Body of pancreas (tissue), 4 donors: Measurements from ENCODE around the gene SHOC2. TPM values are rescaled to one million over a fixed set of nuclear protein-coding genes. Genes with fewer than 3 reads are reported as not detected.

ENCODE experiments used
- ATAC-seq: fragments of 150-250 bp; one replicate; pipeline ENCODE4 v1.9.1; 2016
- DNase-seq, 4 donors: peaks; one replicate each; pipeline ENCODE4 v3.0.0-alpha.2; 2019
- H3K27ac ChIP-seq, 4 donors: fragments of 200-600 bp; sonication (generic); 1 replicate in 3 of 4; 2 replicates in 1 of 4; pipeline versions ENCODE4 v1.5.1 to v1.6.1; 2016 to 2019; ENCODE audit warnings: mild to moderate bottlenecking in 1 of 4, mixed read lengths in 1 of 4, moderate library complexity in 1 of 4
- H3K27me3 ChIP-seq, 2 donors: fragments of 200-600 bp; sonication (generic); one replicate each; pipeline ENCODE4 v1.6.0; 2016; ENCODE audit warnings: mild to moderate bottlenecking in 1 of 2
- H3K36me3 ChIP-seq, 2 donors: fragments of 200-600 bp; sonication (generic); replicated peaks in 1 of 2; 2 replicates each; pipeline ENCODE4 v1.5.1; 2016; ENCODE audit warnings: low read depth in 2 of 2; ENCODE audit not compliant: insufficient read depth in 1 of 2
- H3K4me1 ChIP-seq: fragments of 200-600 bp; sonication (generic); one replicate; pipeline ENCODE4 v1.6.0; 2016
- H3K4me3 ChIP-seq, 2 donors: fragments of 200-600 bp; sonication (generic); 1 replicate in 1 of 2; 2 replicates in 1 of 2; pipeline ENCODE4 v1.5.1; 2016 to 2019
- H3K9me3 ChIP-seq, 3 donors: fragments of 200-600 bp; sonication (generic); 1 replicate in 2 of 3; 2 replicates in 1 of 3; pipeline ENCODE4 v1.5.1; 2016
- CTCF ChIP-seq, 7 experiments: fragments of 450-650 bp in 4 of 7; fragments of 200-600 bp in 3 of 7; sonication (generic) in 3 of 7; IDR thresholded peaks; one replicate each; pipeline ENCODE4 v1.5.1; 2016 to 2019; ENCODE audit warnings: antibody characterized with exemption in 7 of 7
- POLR2A ChIP-seq, 3 donors: fragments of 450-650 bp; IDR thresholded peaks; one replicate each; pipeline ENCODE4 v1.6.1; 2016; ENCODE audit warnings: antibody characterized with exemption in 3 of 3, mild to moderate bottlenecking in 2 of 3
- WGBS, 2 donors: methylation state at CpG; one replicate each; pipeline ENCODE4 v1.1.5; 2017; 5-methylcytosine and 5-hydroxymethylcytosine counted together
- intact Hi-C: fragments of 100-400 bp; cut with DNase I; formaldehyde crosslinking; loops from one replicate; pipeline ENCODE4 v1.15.1; 2023
- total RNA-seq, 2 donors: library from RNA; depleted of rRNA; stranded (reverse); fragments of >200 nt; gene quantifications; one replicate each; pipeline ENCODE4 v1.1.0, GENCODE V29; 2016

The SHOC2 gene
- total RNA-seq, 2 donors from 2014 or later = 24.1 to 26.0 TPM

GRCh38 chr10:110919971-110920881 lies 822 bp downstream of the SHOC2 start:
- H3K4me1 ChIP-seq = peaks cover 46% of the 10 kb centered on the region
- ATAC-seq = no peak
- intact Hi-C loops = no loop called here
- TF ChIP-seq POLR2A (IDR thresholded peaks at IDR 0.05) = no peak
- TF ChIP-seq CTCF (IDR thresholded peaks at IDR 0.05) = no peak
- no peaks in the 10 kb centered on the region for H3K9me3 ChIP-seq
- 0% methylated on average over 15 to 41 of the region's 44 CpGs for WGBS, 2 donors
- H3K36me3 ChIP-seq = no peaks in the 10 kb centered on the region
- H3K4me3 ChIP-seq = peak overlapping the region; percentile 26 to 66
- peak overlapping the region; percentile 86 to 100 (median 94) for H3K27ac ChIP-seq
- peak; percentile 41 to 48 (median 45) for DNase-seq
- no peaks in the 10 kb centered on the region for H3K27me3 ChIP-seq

- TF ChIP-seq CTCF (IDR thresholded peaks at IDR 0.05) (no peak), POLR2A (IDR thresholded peaks at IDR 0.05) (no peak)
- Histone ChIP-seq H3K4me3 (no peak overlapping the region), H3K27me3 (no peaks in the 10 kb centered on the region), H3K4me1 (peaks cover 29% of the 10 kb centered on the region), H3K36me3 (no peaks in the 10 kb centered on the region), H3K9me3 (no peaks in the 10 kb centered on the region), H3K27ac (peak overlapping the region in 1 of 4 donors; percentile 52)
- WGBS, 2 donors = 17 to 24% methylated on average over 2 of the region's 2 CpGs
- ATAC-seq = no peak
- no peak for DNase-seq
- intact Hi-C loops = no loop called here
These were observed 4.6 kb downstream of the SHOC2 start for GRCh38 chr10:110923856-110924493.

GRCh38 chr10:110927461-110927860 lies 8.1 kb downstream of the SHOC2 start:
- no peak for TF ChIP-seq POLR2A (IDR thresholded peaks at IDR 0.05)
- no peak for TF ChIP-seq CTCF (IDR thresholded peaks at IDR 0.05)
- no peaks in the 10 kb centered on the region for H3K36me3 ChIP-seq
- ATAC-seq (no peak), DNase-seq (no peak)
- no peaks in the 10 kb centered on the region for H3K27me3 ChIP-seq
- H3K27ac ChIP-seq = no peak overlapping the region
- H3K4me1 ChIP-seq = peaks cover 52% of the 10 kb centered on the region
- 96 to 98% methylated on average over 2 of the region's 2 CpGs for WGBS, 2 donors
- no peak overlapping the region for H3K4me3 ChIP-seq
- H3K9me3 ChIP-seq = no peaks in the 10 kb centered on the region
- intact Hi-C loops = no loop called here

GRCh38 chr10:110931769-110932381 lies 12.5 kb downstream of the SHOC2 start:
- Histone ChIP-seq H3K4me1 (peaks cover 41% of the 10 kb centered on the region), H3K9me3 (no peaks in the 10 kb centered on the region), H3K27ac (peak overlapping the region in 1 of 4 donors; percentile 12), H3K27me3 (no peaks in the 10 kb centered on the region), H3K36me3 (no peaks in the 10 kb centered on the region), H3K4me3 (no peak overlapping the region)
- TF ChIP-seq CTCF (IDR thresholded peaks at IDR 0.05) = no peak
- TF ChIP-seq POLR2A (IDR thresholded peaks at IDR 0.05) = no peak
- intact Hi-C loops = no loop called here
- no peak for DNase-seq
- ATAC-seq = no peak
- 26 to 35% methylated on average over 1 of the region's 1 CpG for WGBS, 2 donors
